GM21786 (cell line): Measurements from ENCODE around the gene S100B.
"Not testable (repeated sequence)": the region's sequence is repeated elsewhere in the genome, so short reads cannot be mapped to it uniquely, and the experiment has no call there.

Experiments used
- ATAC-seq: cut with Tn5 transposase; IDR thresholded peaks from one replicate; pipeline ENCODE4 v1.9.1; 2021; ENCODE audit not compliant: unreplicated experiment

The S100B gene

GRCh38 chr21:46604329-46604974, 430 bp downstream of the S100B start:
- ATAC-seq, result no peak

- ATAC-seq, result no peak
These were observed 1.7 kb downstream of the S100B start for GRCh38 chr21:46603228-46603627.

- ATAC-seq, result no peak
These were observed 3.9 kb downstream of the S100B start for GRCh38 chr21:46600978-46601377.

GRCh38 chr21:46600305-46600704, 4.6 kb downstream of the S100B start:
- ATAC-seq, result no peak

- ATAC-seq, result no peak
These were observed 6.0 kb downstream of the S100B start for GRCh38 chr21:46598581-46599572.

- ATAC-seq, result no peak
These were observed 7.0 kb downstream of the S100B start for GRCh38 chr21:46597896-46598343.

- no peak for ATAC-seq
These were observed 7.9 kb downstream of the S100B start for GRCh38 chr21:46597031-46597430.

- no peak for ATAC-seq
These were observed 8.7 kb downstream of the S100B start for GRCh38 chr21:46596201-46596600.

- no peak for ATAC-seq
These were observed 10.6 kb downstream of the S100B start for GRCh38 chr21:46594276-46594675.

- ATAC-seq, result no peak
These were observed 19.5 kb downstream of the S100B start for GRCh38 chr21:46585191-46585953.

- ATAC-seq, result no peak
These were observed 23.0 kb downstream of the S100B start for GRCh38 chr21:46581780-46582307.

GRCh38 chr21:46579394-46579793, 25.5 kb downstream of the S100B start:
- ATAC-seq, result not testable (repeated sequence)

GRCh38 chr21:46577786-46578185, 27.1 kb downstream of the S100B start:
- ATAC-seq, result not testable (repeated sequence)

GRCh38 chr21:46572850-46573249, 32.0 kb downstream of the S100B start:
- ATAC-seq, result no peak

GRCh38 chr21:46570631-46571030, 34.3 kb downstream of the S100B start:
- no peak for ATAC-seq

GRCh38 chr21:46570119-46570518, 34.8 kb downstream of the S100B start:
- no peak for ATAC-seq

GRCh38 chr21:46569081-46569480, 35.8 kb downstream of the S100B start:
- ATAC-seq, result no peak

GRCh38 chr21:46568562-46568961, 36.3 kb downstream of the S100B start:
- ATAC-seq, result no peak

GRCh38 chr21:46567348-46567747, 37.5 kb downstream of the S100B start:
- ATAC-seq, result no peak

- no peak for ATAC-seq
These were observed 40.5 kb downstream of the S100B start for GRCh38 chr21:46564391-46564790.
